ENCODE data around the gene SPAG9.

The SPAG9 gene

GRCh38 chr17:50922721-50923405 lies 197.8 kb downstream of the SPAG9 start:
- ChIA-PET CTCF (interaction anchor here (0.5 kb wide), 1 partner anchor 466 kb away, joined by 3 read pairs; no protein-coding TSS in a partner anchor), POLR2A (ENCODE audit: low non-redundant PET) (no interaction called here)
- DNase-seq (ENCODE audit: low spot score): no peak
- peak overlapping the region; percentile 78 for H3K27ac ChIP-seq
- no peak for TF ChIP-seq CTCF (conservative IDR thresholded peaks at IDR 0.05; ENCODE audit: low read depth)

DNA sequence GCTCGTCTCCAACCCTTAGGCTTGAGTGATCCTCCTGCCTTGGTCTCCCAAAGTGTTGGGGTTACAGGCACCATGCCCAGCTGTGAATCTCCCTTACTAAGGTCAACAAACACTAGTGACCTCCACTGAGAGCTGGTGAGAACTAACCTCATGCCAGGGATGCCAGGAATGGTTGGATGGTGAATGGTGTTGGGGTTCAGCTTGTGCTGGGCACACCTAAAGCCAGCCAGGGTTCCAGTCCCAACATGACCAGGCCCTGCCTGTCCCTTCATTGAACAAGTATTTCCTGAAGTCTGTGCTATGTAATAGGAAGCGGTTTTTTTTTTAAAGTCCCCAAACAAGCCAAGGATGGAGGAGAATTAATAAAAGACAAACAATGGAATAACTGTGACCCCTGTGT lies 198.6 kb downstream of the SPAG9 start:
- peak; percentile 72 for DNase-seq (ENCODE audit: low spot score)
- ChIA-PET CTCF (interaction anchor here (0.5 kb wide), 1 partner anchor 465 kb away, joined by 3 read pairs; no protein-coding TSS in a partner anchor), POLR2A (ENCODE audit: low non-redundant PET) (no interaction called here)
- TF ChIP-seq CTCF (conservative IDR thresholded peaks at IDR 0.05; ENCODE audit: low read depth): no peak
- H3K27ac ChIP-seq: peak overlapping the region; percentile 78

- no peak for TF ChIP-seq CTCF (conservative IDR thresholded peaks at IDR 0.05; ENCODE audit: low read depth)
- POLR2A ChIA-PET (ENCODE audit: low non-redundant PET): no interaction called here
- DNase-seq (ENCODE audit: low spot score): no peak
- peak overlapping the region; percentile 78 for H3K27ac ChIP-seq
- CTCF ChIA-PET: no interaction called here
These were observed 199.6 kb downstream of the SPAG9 start for GRCh38 chr17:50920891-50921586.

- CTCF ChIA-PET: no interaction called here
- TF ChIP-seq CTCF (conservative IDR thresholded peaks at IDR 0.05; ENCODE audit: low read depth): no peak
- H3K27ac ChIP-seq: peak overlapping the region; percentile 78
- DNase-seq (ENCODE audit: low spot score): no peak
- POLR2A ChIA-PET (ENCODE audit: low non-redundant PET): no interaction called here
These were observed 200.6 kb downstream of the SPAG9 start for GRCh38 chr17:50920041-50920410.

DNA sequence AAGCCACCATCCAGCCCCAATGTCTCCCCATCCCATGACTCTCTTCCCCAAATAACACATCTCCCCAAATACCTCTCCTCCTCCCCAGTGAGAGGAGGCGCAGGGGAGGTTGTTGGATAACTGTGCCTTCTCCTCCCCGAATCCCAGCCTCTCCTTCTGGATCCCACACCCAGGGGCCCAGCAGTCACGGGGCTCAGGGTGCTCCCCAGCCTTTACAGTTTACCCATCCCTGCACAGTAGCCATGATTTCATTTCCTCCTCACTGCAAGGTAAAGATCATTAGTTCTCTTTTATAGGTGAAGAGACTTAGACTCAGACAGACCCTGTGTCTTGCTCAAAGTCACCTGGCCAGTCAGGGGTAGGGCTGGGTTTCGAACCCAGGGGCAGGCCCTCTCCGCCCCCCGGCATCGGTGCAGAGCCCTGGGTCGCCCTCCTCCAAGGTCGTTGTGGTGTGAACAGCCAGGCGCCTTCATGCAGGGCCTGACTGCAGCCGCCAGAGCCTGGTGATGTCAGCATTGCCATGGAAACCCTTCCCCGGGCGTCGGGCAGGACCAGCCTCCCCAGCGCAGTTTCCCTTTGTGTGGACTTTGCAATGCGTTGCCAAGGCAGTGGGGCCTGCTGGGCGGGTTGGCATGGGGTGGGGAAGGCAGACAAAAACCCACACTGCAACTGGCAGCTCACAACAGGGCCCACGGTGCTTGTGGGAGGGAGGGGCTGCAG lies 201.2 kb downstream of the SPAG9 start:
- peak overlapping the region; percentile 78 for H3K27ac ChIP-seq
- no peak for TF ChIP-seq CTCF (conservative IDR thresholded peaks at IDR 0.05; ENCODE audit: low read depth)
- POLR2A ChIA-PET (ENCODE audit: low non-redundant PET): no interaction called here
- DNase-seq (ENCODE audit: low spot score): peak; percentile 97
- CTCF ChIA-PET: no interaction called here

DNA sequence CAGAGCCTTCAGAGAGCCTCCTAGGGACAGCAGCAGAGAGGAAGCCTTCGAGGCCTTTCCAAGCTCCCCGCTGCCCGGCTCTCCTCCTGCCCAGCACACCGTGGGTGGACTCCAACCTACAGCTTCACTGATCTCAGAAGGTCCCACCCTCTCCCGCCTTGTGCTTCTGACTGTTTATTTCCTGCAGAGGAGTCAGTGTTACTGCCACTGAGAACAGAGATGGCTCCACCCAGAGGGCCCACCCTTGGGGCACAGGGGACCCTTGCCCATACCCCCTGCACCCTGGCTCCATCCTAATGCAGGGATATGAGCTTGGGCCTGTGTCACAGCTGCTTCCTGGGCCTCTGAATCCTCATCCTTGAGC lies 201.8 kb downstream of the SPAG9 start:
- POLR2A ChIA-PET (ENCODE audit: low non-redundant PET): no interaction called here
- DNase-seq (ENCODE audit: low spot score): no peak
- CTCF ChIA-PET: no interaction called here
- peak overlapping the region; percentile 78 for H3K27ac ChIP-seq
- TF ChIP-seq CTCF (conservative IDR thresholded peaks at IDR 0.05; ENCODE audit: low read depth): no peak

Measured in RWPE1 (cell line).